H4 (cell line): ENCODE results near the gene NKAP. TPM values are rescaled to one million over a fixed set of nuclear protein-coding genes. Genes with fewer than 3 reads are reported as not detected.
A peak's percentile ranks its signal among the peaks of the same experiment; 100 is the strongest.
"Not testable (repeated sequence)": the region's sequence is repeated elsewhere in the genome, so short reads cannot be mapped to it uniquely, and the experiment has no call there.

Experiments used
- DNase-seq: peaks from one replicate; pipeline ENCODE4 v3.0.0-alpha.2; 2015; ENCODE audit warnings: low spot score
- total RNA-seq: library from RNA; depleted of rRNA; stranded (reverse); fragments of >200 nt; shearing (Covaris generic); gene quantifications from 2 replicates; pipeline ENCODE4 v1.2.3, GENCODE V29; 2014

The NKAP gene
- total RNA-seq, 1 experiment from 2014 or later: 3.5 TPM

GRCh38 chrX:119941336-119941735 lies 2.2 kb downstream of the NKAP start:
- DNase-seq: no peak

GRCh38 chrX:119935215-119935874 lies 8.2 kb downstream of the NKAP start:
- no peak for DNase-seq

GRCh38 chrX:119922391-119922790 lies 21.2 kb downstream of the NKAP start:
- not testable (repeated sequence) for DNase-seq

GRCh38 chrX:119919835-119920585 lies 23.5 kb downstream of the NKAP start:
- no peak for DNase-seq

GRCh38 chrX:119917877-119918276 lies 25.7 kb downstream of the NKAP start:
- no peak for DNase-seq

GRCh38 chrX:119916310-119916709 lies 27.2 kb downstream of the NKAP start:
- no peak for DNase-seq

GRCh38 chrX:119900976-119901375 lies 42.6 kb downstream of the NKAP start:
- no peak for DNase-seq

GRCh38 chrX:119899125-119899524 lies 44.4 kb downstream of the NKAP start:
- no peak for DNase-seq

GRCh38 chrX:119895843-119896326 lies 47.7 kb downstream of the NKAP start, which contains the start of gene AKAP14:
TSS of gene AKAP14 (plus strand) at chrX:119895893. CDS start at chrX:119903224, 7,331 bp downstream.
- DNase-seq: no peak

GRCh38 chrX:119891961-119892692 lies 51.4 kb downstream of the NKAP start:
- DNase-seq: not testable (repeated sequence)

- DNase-seq: not testable (repeated sequence)
These were observed 52.9 kb downstream of the NKAP start for GRCh38 chrX:119890626-119891025.

- DNase-seq: peak; percentile 13
These were observed 55.7 kb downstream of the NKAP start for GRCh38 chrX:119887721-119888425.

GRCh38 chrX:119885554-119886428 lies 57.8 kb downstream of the NKAP start:
- DNase-seq: peak; percentile 14

- DNase-seq: peak; percentile 54
These were observed 62.8 kb downstream of the NKAP start for GRCh38 chrX:119880552-119881437.

GRCh38 chrX:119880076-119880475 lies 63.5 kb downstream of the NKAP start:
- peak; percentile 7 for DNase-seq

GRCh38 chrX:119878740-119879139 lies 64.8 kb downstream of the NKAP start:
- DNase-seq: no peak

GRCh38 chrX:119871599-119872395 lies 71.8 kb downstream of the NKAP start, which contains the start of the genes NDUFA1 and RNF113A:
TSS of gene NDUFA1 (plus strand) at chrX:119871832. CDS start at chrX:119871912, 80 bp downstream.
TSS of gene RNF113A (minus strand) at chrX:119871733. CDS start at chrX:119871613, 120 bp downstream.
- DNase-seq: peak; percentile 79

GRCh38 chrX:119871245-119871598 lies 72.3 kb downstream of the NKAP start:
- DNase-seq: no peak
